Loucy (cell line): ENCODE data around the gene MAPK8IP1.

ENCODE experiments used
- H2AFZ ChIP-seq: fragments of 200-600 bp; sonication (generic); 2 replicates; pipeline ENCODE4 v1.6.0; 2016; ENCODE audit warnings: antibody characterized with exemption, mild to moderate bottlenecking, low read length, moderate library complexity
- H3F3A ChIP-seq: fragments of 200-600 bp; 2 replicates; pipeline ENCODE4 v1.6.0; 2016; ENCODE audit warnings: antibody characterized with exemption, low read depth, mild to moderate bottlenecking
- H3K27me3 ChIP-seq: fragments of 200-600 bp; sonication (generic); 2 replicates; pipeline ENCODE4 v1.6.1; 2014; ENCODE audit warnings: low read length, mild to moderate bottlenecking; ENCODE audit not compliant: insufficient read depth, poor library complexity, severe bottlenecking
- H3K36me3 ChIP-seq: fragments of 200-600 bp; sonication (generic); 2 replicates; pipeline ENCODE4 v1.6.1; 2016; ENCODE audit warnings: low read length; ENCODE audit not compliant: insufficient read depth
- H3K4me1 ChIP-seq: fragments of 200-600 bp; sonication (generic); 2 replicates; pipeline ENCODE4 v1.5.1; 2014; ENCODE audit warnings: low read length, mild to moderate bottlenecking; ENCODE audit not compliant: insufficient read depth, poor library complexity, severe bottlenecking
- H3K4me2 ChIP-seq: fragments of 200-600 bp; sonication (generic); 2 replicates; pipeline ENCODE4 v1.6.0; 2014; ENCODE audit warnings: antibody characterized with exemption, low read length, low read depth, mild to moderate bottlenecking; ENCODE audit not compliant: poor library complexity, severe bottlenecking
- H3K4me3 ChIP-seq: fragments of 200-600 bp; sonication (generic); 2 replicates; pipeline ENCODE4 v1.5.1; 2014; ENCODE audit warnings: low read length, mild to moderate bottlenecking, mixed read lengths; ENCODE audit not compliant: poor library complexity, severe bottlenecking
- H3K79me2 ChIP-seq: fragments of 200-600 bp; sonication (generic); 2 replicates; pipeline ENCODE4 v1.6.1; 2014; ENCODE audit warnings: low read length; ENCODE audit not compliant: insufficient read depth
- H3K9ac ChIP-seq: fragments of 200-600 bp; sonication (generic); 2 replicates; pipeline ENCODE4 v1.6.0; 2014; ENCODE audit warnings: mild to moderate bottlenecking, low read depth, low read length, moderate library complexity; ENCODE audit not compliant: poor library complexity, severe bottlenecking
- H3K9me2 ChIP-seq: fragments of 200-600 bp; sonication (generic); replicated peaks from 2 replicates; pipeline ENCODE4 v1.6.1; 2016; ENCODE audit warnings: low read depth, low read length, mixed read lengths
- H3K9me3 ChIP-seq: fragments of 200-600 bp; sonication (generic); 2 replicates; pipeline ENCODE4 v1.6.1; 2014; ENCODE audit warnings: mild to moderate bottlenecking, antibody characterized with exemption, low read length, low read depth; ENCODE audit not compliant: insufficient read depth
- H4K20me1 ChIP-seq: fragments of 200-600 bp; sonication (generic); 2 replicates; pipeline ENCODE4 v1.6.0; 2014; ENCODE audit warnings: antibody characterized with exemption, low read length, mild to moderate bottlenecking; ENCODE audit not compliant: insufficient read depth, poor library complexity, severe bottlenecking
- EZH2phosphoT487 ChIP-seq: fragments of 200-600 bp; IDR thresholded peaks from 2 replicates; pipeline ENCODE4 v1.6.1; 2018; ENCODE audit warnings: antibody characterized with exemption, mild to moderate bottlenecking, moderate library complexity, borderline replicate concordance
- TF ChIP-seq, protein P1 (sequence below): fragments of 200-600 bp; sonication (generic); conservative IDR thresholded peaks from 2 replicates; pipeline ENCODE4 v1.5.1; 2014; ENCODE audit warnings: mild to moderate bottlenecking, antibody characterized with exemption, low read length

Gene MAPK8IP1

DNA sequence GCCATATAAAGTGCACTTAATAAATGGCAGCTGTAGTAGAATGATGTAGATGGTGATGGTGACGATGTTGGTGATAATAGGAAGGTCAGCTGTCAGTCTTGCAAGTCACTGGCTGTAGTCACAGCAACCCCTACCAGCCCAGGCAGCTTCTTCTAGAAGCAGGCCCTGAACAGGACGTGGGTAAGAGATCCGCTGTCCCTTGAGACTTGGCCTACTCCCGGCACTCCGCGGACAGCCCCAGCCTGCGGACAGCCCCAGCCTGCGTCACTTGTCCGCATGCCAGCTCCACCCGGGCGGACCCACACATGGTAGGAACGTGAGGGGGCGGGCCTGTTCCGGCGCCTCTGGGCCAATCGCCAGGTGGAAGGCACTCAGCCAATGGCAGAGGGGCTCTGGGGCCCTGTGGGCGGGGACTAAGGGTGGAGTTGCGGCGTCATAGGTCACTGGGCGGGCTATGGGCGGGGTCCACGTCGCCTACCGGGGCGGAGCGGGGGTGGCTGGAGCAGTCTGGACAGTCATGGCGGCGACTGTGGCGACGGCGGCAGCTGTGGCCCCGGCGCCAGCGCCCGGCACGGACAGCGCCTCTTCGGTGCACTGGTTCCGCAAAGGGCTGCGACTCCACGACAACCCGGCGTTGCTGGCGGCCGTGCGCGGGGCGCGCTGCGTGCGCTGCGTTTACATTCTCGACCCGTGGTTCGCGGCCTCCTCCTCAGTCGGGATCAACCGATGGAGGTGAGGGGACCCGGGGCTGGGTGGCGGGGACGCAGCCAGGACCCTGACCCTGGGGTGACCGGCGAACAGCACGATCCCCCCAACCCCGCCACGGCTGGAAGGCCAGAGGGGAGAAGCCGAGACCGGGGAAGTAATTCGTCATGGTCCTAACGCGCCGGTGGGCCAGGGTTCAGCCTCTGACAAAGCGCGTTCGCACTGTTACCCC, 38.2 kb upstream of the MAPK8IP1 start, which contains the start of gene CRY2:
Gene CRY2, plus strand, starts transcription at position 502 of the 937 bp plus-strand sequence. Its CDS starts 16 bp downstream, at position 518.
- Histone ChIP-seq H3K9ac (peak within 1 kb of the TSS; percentile 80), H3K79me2 (peaks cover 42% of the 10 kb centered on the region), H3K9me2 (no peaks in the 10 kb centered on the region), H3K4me2 (peak within 1 kb of the TSS; percentile 89), H3K27me3 (no peaks in the 10 kb centered on the region), H3K4me3 (peak within 1 kb of the TSS; percentile 88), H3K36me3 (no peaks in the 10 kb centered on the region), H4K20me1 (peaks cover 21% of the 10 kb centered on the region), H3K4me1 (peaks cover 51% of the 10 kb centered on the region), H3F3A (0 out of 2 replicates have a peak, but pooled peaks cover 2% of the 10 kb centered on the region), H2AFZ (peak within 1 kb of the TSS; percentile 80), H3K9me3 (no peaks in the 10 kb centered on the region)
- TF ChIP-seq, protein P1, sequence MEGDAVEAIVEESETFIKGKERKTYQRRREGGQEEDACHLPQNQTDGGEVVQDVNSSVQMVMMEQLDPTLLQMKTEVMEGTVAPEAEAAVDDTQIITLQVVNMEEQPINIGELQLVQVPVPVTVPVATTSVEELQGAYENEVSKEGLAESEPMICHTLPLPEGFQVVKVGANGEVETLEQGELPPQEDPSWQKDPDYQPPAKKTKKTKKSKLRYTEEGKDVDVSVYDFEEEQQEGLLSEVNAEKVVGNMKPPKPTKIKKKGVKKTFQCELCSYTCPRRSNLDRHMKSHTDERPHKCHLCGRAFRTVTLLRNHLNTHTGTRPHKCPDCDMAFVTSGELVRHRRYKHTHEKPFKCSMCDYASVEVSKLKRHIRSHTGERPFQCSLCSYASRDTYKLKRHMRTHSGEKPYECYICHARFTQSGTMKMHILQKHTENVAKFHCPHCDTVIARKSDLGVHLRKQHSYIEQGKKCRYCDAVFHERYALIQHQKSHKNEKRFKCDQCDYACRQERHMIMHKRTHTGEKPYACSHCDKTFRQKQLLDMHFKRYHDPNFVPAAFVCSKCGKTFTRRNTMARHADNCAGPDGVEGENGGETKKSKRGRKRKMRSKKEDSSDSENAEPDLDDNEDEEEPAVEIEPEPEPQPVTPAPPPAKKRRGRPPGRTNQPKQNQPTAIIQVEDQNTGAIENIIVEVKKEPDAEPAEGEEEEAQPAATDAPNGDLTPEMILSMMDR, result no peak
- TF ChIP-seq EZH2phosphoT487, result no peak

DNA sequence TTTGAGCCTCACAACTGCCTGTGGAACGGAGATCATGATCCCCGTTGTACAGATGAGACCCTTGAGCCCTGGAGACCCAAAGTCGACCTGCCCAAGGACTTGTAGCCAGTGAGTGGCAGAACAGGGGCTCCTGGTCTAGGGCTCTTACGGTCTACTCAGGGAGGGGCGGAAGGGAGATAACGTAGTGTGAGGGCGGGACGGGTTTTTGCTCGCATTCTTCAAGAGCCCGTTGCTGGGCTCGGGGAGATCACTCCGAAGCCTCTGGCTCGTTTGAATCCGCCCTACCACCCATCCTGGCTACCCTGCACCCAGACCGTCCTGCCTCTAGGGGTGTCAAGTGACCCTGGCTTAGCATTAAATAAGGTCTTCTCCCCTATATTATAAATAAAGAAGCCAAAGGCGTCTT, 37.5 kb upstream of the MAPK8IP1 start:
- Histone ChIP-seq H2AFZ (peak overlapping the region; percentile 80; the same call in 1 of the 2 replicates), H3K79me2 (peaks cover 48% of the 10 kb centered on the region), H3K9ac (peak overlapping the region; percentile 80), H3K4me2 (peak overlapping the region; percentile 89), H3K9me2 (no peaks in the 10 kb centered on the region), H3F3A (0 out of 2 replicates have a peak, but pooled peaks cover 2% of the 10 kb centered on the region), H4K20me1 (peaks cover 28% of the 10 kb centered on the region), H3K27me3 (no peaks in the 10 kb centered on the region), H3K9me3 (no peaks in the 10 kb centered on the region), H3K36me3 (no peaks in the 10 kb centered on the region), H3K4me3 (peak overlapping the region; percentile 88), H3K4me1 (peaks cover 54% of the 10 kb centered on the region)
- TF ChIP-seq EZH2phosphoT487, result no peak
- TF ChIP-seq, protein P1, result peak; percentile 27

DNA sequence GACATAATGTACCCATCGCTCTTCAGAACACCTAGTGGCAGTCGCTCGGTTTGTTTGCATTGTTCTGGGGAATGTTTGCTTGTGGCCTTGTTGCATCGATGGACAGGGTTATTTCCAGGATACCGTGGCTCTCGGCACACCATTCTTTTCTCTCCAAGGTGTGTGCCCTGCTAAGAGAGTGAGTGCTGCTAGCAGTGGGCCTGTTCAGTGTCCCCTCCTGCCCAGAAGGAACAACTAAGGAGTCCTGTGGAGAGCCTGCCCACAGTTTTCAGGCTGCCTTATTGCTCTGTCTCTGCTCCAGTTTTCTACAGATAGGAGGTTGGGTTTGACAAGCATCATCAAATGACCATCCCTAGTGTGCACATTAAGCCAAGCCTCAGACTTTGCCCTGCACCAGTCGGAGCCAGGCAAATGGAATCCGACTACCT, 36.8 kb upstream of the MAPK8IP1 start:
- Histone ChIP-seq H3K9ac (peak overlapping the region; percentile 80), H2AFZ (no peak overlapping the region), H3K36me3 (no peaks in the 10 kb centered on the region), H3K79me2 (peaks cover 54% of the 10 kb centered on the region), H3K4me2 (peak overlapping the region; percentile 89), H3K27me3 (no peaks in the 10 kb centered on the region), H3F3A (0 out of 2 replicates have a peak, but pooled peaks cover 2% of the 10 kb centered on the region), H3K4me3 (peak overlapping the region; percentile 88), H3K9me3 (no peaks in the 10 kb centered on the region), H3K9me2 (no peaks in the 10 kb centered on the region), H3K4me1 (peaks cover 48% of the 10 kb centered on the region), H4K20me1 (peaks cover 29% of the 10 kb centered on the region)
- no peak for TF ChIP-seq EZH2phosphoT487
- TF ChIP-seq, protein P1, result no peak
